Measurements from ENCODE around the gene KIF26B.

GRCh38 chr1:245131026-245131393, 23.8 kb upstream of the KIF26B start:
- TF ChIP-seq CTCF (IDR thresholded peaks at IDR 0.05 in 2 of 3, conservative IDR thresholded peaks at IDR 0.05 in 1 of 3; ENCODE audit: control insufficient read depth in 2 of 3, extremely low read depth in 1 of 3, insufficient read depth in 1 of 3, low read depth in 3 of 3, low read length in 3 of 3) (no peak), MAX (IDR thresholded peaks at IDR 0.05; ENCODE audit: low read depth, low read length) (no peak), RAD21 (IDR thresholded peaks at IDR 0.05; ENCODE audit: insufficient read depth, low read depth, low read length) (no peak), EZH2 (IDR thresholded peaks at IDR 0.05; ENCODE audit: borderline replicate concordance, control insufficient read depth, low read depth, low read length) (no peak), MEF2B (IDR thresholded peaks at IDR 0.05; ENCODE audit: partially characterized antibody, poor library complexity, severe bottlenecking) (no peak), JUNB (IDR thresholded peaks at IDR 0.05) (no peak)
